Renal pelvis (tissue), 12 donors: ENCODE data around the gene XPNPEP2. TPM values are rescaled to one million over a fixed set of nuclear protein-coding genes. Genes with fewer than 3 reads are reported as not detected.

Source experiments
- DNase-seq: peaks from one replicate; pipeline ENCODE4 v3.0.0-alpha.2; 2013
- long read RNA-seq, 16 experiments: transcript quantifications; one replicate each; lab custom pipeline, GENCODE V29; 2026
- polyA plus RNA-seq, 3 donors: library from polyadenylated mRNA; unstranded; fragments of 120-200 nt; gene quantifications; one replicate each; pipeline ENCODE4 v1.2.1, GENCODE V29; 2013; ENCODE audit not compliant: insufficient read length in 3 of 3

The XPNPEP2 gene, protein sequence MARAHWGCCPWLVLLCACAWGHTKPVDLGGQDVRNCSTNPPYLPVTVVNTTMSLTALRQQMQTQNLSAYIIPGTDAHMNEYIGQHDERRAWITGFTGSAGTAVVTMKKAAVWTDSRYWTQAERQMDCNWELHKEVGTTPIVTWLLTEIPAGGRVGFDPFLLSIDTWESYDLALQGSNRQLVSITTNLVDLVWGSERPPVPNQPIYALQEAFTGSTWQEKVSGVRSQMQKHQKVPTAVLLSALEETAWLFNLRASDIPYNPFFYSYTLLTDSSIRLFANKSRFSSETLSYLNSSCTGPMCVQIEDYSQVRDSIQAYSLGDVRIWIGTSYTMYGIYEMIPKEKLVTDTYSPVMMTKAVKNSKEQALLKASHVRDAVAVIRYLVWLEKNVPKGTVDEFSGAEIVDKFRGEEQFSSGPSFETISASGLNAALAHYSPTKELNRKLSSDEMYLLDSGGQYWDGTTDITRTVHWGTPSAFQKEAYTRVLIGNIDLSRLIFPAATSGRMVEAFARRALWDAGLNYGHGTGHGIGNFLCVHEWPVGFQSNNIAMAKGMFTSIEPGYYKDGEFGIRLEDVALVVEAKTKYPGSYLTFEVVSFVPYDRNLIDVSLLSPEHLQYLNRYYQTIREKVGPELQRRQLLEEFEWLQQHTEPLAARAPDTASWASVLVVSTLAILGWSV
- 10 to 100 TPM; 87.7 to 93.0 (median 88.7) TPM for polyA plus RNA-seq
- long read RNA-seq, donor 1, partial matches to known transcripts = 0 of 2 reads
- long read RNA-seq, donor 1, other reads (novel, unspliced or antisense) = 0 of 2 reads
- long read RNA-seq, donor 2, transcript XPNPEP2-202 (21 exons, 3,270 nt) = major isoform, 7 of 7 reads
- long read RNA-seq, donor 2, partial matches to known transcripts = 0 of 7 reads
- long read RNA-seq, donor 2, other reads (novel, unspliced or antisense) = 0 of 7 reads
- long read RNA-seq, donor 3, partial matches to known transcripts = 5 of 7 reads
- long read RNA-seq, donor 3, other reads (novel, unspliced or antisense) = 0 of 7 reads
- long read RNA-seq, donor 4, partial matches to known transcripts = 22 of 25 reads
- long read RNA-seq, donor 4, other reads (novel, unspliced or antisense) = 0 of 25 reads
- long read RNA-seq, donor 5, partial matches to known transcripts = 9 of 9 reads
- long read RNA-seq, donor 5, other reads (novel, unspliced or antisense) = 0 of 9 reads
- long read RNA-seq, donor 6, transcript XPNPEP2-202 (21 exons, 3,270 nt) = major isoform, 9 of 9 reads
- long read RNA-seq, donor 6, partial matches to known transcripts = 0 of 9 reads
- long read RNA-seq, donor 6, other reads (novel, unspliced or antisense) = 0 of 9 reads
- long read RNA-seq, donor 7, transcript XPNPEP2-202 (21 exons, 3,270 nt) = major isoform, 10 of 19 reads
- long read RNA-seq, donor 7, partial matches to known transcripts = 7 of 19 reads
- long read RNA-seq, donor 7, other reads (novel, unspliced or antisense) = 0 of 19 reads
- long read RNA-seq, donor 8, partial matches to known transcripts = 0 of 2 reads
- long read RNA-seq, donor 8, other reads (novel, unspliced or antisense) = 0 of 2 reads
- long read RNA-seq, donor 9, transcript XPNPEP2-202 (21 exons, 3,270 nt) = major isoform, 12 of 44 reads
- long read RNA-seq, donor 9, partial matches to known transcripts = 31 of 44 reads
- long read RNA-seq, donor 9, other reads (novel, unspliced or antisense) = 0 of 44 reads
- long read RNA-seq, donor 10, transcript XPNPEP2-202 (21 exons, 3,270 nt) = major isoform, 8 of 33 reads
- long read RNA-seq, donor 10, partial matches to known transcripts = 25 of 33 reads
- long read RNA-seq, donor 10, other reads (novel, unspliced or antisense) = 0 of 33 reads
- long read RNA-seq, donor 11, transcript XPNPEP2-202 (21 exons, 3,270 nt) = major isoform, 5 of 5 reads
- long read RNA-seq, donor 11, partial matches to known transcripts = 0 of 5 reads
- long read RNA-seq, donor 11, other reads (novel, unspliced or antisense) = 0 of 5 reads
- long read RNA-seq, donor 12, transcript XPNPEP2-202 (21 exons, 3,270 nt) = major isoform, 6 of 6 reads
- long read RNA-seq, donor 12, partial matches to known transcripts = 0 of 6 reads
- long read RNA-seq, donor 12, other reads (novel, unspliced or antisense) = 0 of 6 reads
- long read RNA-seq, donor 13 = 0 reads
- long read RNA-seq, donor 14, transcript XPNPEP2-202 (21 exons, 3,270 nt) = major isoform, 7 of 10 reads
- long read RNA-seq, donor 14, partial matches to known transcripts = 0 of 10 reads
- long read RNA-seq, donor 14, other reads (novel, unspliced or antisense) = 0 of 10 reads
- long read RNA-seq, donor 15, transcript XPNPEP2-202 (21 exons, 3,270 nt) = major isoform, 8 of 8 reads
- long read RNA-seq, donor 15, partial matches to known transcripts = 0 of 8 reads
- long read RNA-seq, donor 15, other reads (novel, unspliced or antisense) = 0 of 8 reads
- long read RNA-seq, donor 16, transcript XPNPEP2-202 (21 exons, 3,270 nt) = major isoform, 8 of 35 reads
- long read RNA-seq, donor 16, partial matches to known transcripts = 26 of 35 reads
- long read RNA-seq, donor 16, other reads (novel, unspliced or antisense) = 0 of 35 reads

DNA sequence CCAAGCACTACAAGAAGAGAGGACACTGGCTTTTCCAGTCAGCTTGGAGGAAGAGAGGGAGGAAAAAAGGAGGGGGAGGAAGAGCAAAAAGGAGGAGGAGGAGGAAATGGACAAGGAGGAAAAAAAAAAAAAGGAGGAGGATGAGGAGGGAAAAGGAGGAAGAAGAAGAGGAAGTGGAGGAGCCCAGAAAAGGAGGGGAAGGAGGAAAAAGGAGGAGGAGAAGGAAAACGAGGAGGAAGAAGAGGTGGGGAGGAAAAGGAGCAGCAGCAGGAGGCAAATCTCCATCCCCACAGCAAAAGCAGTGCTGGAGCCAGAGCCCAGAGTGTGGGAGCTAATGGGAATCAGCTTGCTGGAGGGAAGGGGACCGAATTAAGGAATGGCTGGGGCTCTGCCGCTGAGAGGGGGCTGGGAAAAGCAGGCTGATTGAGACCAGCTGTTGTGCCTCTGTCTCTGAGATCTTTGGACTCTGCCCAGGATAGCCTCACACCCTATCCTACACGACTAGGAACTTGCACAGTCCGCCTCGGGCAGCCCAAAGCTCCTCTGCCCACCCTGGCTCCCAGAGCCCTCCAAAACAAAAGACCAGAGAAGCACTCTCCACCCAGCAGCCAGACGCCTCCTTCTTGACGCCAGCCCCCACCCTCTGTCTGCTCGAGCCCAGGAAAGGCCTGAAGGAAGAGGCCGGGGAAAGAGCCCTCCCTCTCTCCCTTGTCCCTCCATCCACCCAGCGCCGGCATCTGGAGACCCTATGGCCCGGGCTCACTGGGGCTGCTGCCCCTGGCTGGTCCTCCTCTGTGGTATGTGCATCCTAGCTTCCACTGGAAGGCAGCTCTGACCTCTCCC, at the start of gene XPNPEP2:
XPNPEP2 (plus strand) TSS at position 514 of the 843 bp plus-strand sequence; CDS start at position 749, 235 bp downstream.
- DNase-seq = peak; percentile 47

DNA sequence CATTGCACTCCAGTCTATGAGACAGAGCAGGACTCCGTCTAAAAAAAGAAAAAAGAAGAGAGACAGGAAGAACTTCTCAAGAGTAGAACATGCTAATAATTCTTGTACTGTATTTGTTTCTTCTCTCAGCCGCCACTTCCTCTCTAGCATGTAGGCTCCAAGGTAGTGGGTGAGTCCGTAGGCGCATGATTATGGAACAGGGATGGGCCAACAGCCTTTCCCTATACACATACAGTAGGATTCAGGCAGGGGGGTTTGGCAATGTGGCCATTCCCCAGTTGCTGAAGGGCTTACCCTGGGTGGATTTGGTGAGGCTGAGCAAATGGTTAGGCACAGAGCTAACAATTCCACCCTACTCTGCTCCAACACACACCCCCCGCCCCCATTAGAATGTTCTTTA, 49.0 kb upstream of the XPNPEP2 start:
- DNase-seq = no peak

DNA sequence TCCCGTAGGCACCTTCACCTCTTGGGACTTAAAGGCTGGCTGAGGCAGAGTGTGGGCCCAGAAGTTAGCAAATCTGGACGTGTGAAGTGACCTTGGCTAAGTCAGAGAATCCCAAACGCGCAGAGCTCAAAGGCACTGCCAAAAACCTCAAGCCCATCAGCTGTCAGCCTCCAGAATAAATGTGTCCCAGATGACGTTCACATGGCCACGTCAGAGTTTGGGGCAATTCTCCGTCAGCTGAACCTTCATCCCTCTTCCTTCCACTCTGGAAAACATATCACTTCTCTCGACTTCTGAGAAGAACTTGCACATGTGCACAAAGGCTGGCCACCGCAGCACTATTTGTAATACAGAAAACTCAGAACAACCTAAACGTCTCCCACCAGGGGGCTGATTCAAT, 48.3 kb upstream of the XPNPEP2 start:
- DNase-seq = no peak

DNA sequence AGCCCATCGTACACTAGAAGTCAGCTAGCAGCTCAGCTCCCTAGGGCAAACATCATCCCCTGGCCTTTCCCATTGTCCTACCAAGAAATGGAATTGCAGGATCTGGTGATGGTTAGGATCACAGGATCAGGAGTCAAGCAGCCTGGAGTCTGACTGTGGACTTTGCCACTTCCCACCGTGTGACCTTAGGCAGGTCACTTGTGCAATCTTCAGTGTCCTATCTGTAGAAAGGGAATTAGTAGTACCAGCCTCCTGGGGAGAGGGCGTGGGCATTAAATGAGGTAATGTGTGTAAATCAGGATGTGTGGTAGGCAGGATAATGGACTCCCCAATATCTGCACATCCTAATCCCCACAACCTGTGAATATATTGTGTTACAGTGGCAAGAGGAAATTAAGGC, 45.4 kb upstream of the XPNPEP2 start:
- DNase-seq = no peak

DNA sequence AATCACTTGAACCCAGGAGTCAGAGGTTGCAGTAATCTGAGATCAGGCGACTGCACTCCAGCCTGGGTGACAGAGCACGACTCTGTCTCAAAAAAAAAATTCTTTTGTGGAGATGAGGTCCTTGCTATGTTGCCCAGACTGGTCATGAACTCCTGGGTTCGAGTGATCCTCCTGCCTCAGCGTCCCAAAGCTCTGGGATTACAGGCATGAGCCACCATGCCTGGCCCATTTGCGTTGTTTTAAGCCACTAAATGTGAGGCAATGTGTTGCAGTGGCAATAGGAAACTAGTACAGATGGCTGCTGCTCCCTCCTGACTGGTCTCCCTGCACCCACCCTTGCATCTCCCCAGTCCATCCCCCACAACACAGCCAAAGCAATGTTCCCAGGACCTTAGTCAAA, 44.0 kb upstream of the XPNPEP2 start:
- DNase-seq = no peak

DNA sequence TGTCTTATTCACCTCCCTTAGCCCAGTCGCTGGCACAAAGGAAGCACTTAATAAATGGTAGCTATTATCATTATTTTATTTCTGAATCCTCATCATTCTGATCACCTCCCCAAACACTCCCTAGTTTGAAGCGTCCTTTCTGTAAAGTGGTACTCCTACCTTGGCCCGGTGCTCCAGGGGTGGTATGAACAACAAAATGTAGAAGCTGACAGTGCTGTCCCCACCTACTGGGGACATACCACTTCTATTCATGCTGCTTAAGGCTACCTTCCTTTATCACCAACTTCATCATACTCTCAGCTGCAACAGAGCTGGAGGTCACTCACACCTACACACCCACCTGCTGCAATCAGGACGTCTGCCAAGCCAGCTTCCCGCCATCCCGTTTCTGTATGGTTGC, 43.2 kb upstream of the XPNPEP2 start:
- DNase-seq = no peak

DNA sequence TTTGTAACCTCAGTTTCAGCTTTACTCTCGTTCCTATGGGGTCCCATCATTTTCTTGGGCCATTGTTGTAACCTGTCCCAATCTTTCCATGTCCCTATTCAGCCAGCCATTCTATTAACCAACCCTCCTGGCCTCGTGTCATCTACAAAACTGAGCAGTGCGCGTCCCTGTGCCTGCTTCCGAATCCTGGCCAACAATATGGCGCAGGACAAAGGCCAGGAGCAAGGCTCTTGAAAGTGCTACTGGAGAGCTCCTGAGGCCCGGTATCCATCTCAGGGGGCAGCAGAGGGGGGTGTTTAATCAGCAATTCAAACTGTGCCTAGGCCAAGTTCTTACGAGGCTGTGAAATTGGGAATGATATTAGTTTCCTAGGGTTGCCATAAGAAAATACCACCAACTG, 42.8 kb upstream of the XPNPEP2 start:
- no peak for DNase-seq

DNA sequence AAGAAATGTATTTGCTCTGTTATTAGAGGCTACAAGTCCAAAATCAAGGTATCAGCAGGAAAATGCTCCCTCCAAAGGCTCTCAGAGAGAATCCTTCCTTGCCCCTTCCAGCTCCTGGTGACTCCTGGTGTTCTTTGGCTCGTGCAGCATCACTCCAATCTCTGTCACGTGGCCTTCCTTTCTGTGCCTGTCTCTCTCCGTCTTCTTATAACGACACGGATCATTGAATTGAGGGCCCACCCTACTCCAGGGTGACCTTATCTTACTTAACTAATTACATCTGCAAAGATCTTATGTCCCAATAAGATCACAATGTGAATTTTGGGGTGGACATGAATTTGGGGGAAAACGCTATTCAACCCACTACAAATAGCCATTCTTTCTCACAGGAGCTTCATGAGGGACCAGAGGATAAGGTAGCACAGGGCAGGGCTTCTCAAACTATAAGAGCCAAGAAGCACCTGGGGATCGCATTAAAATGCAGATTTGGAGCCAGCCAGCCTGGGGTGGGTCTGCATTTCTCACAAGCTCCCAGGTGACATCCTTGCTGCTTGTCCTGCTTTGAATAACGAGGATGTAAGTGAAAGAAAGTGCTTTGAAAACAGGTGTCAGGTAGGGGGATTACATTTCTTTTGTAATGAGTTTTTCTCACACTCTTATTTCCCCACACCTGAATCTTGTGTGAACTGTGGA, 42.2 kb upstream of the XPNPEP2 start:
- no peak for DNase-seq

DNA sequence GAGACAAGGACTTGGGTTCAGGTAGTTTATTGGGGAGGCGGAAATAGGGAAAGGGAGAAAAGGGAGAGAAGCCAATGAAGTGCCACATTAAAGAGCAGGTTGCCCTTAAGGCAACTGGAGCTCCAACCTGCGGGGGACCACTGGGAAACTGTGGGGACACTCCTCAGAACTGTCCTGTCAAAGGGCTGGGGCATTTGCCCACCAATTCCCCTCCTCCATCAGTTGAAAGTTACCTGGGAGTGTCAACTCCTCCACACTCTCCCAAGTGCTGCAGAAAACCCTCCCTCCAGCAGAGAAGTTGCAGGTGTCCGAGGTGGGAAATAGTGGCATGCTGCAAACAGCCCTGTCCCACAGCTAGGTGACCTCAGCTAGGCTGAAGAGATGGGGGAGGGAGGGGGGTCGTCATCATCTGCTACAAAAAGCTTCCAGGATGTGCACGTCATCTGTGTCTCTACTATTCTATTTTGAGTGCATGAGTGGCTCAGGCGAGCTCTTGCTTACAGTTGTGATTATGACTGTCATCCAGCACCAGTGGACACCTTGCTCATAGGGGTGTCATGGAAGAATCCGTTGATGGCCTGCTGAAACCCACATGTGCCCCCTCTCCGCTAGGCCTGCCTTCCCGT, 41.5 kb upstream of the XPNPEP2 start:
- no peak for DNase-seq

DNA sequence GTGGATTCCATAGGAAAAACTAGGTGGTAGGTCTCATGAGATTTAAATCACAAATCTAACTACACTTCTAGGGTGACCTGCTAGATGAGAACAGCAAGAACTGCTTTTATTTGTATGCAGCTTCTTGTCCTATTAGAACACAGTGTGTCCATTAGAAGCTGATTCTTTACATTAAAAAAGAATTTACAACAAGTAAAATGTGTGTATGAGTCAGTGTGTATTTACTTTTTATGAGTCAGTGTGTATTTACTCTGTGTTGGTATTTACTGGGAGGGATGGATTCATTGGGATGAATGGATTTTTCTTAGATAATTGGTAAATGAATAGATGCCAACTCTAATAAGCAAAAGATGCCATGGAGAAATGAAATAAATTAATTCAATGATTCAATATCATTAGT, 40.6 kb upstream of the XPNPEP2 start:
- DNase-seq = no peak

DNA sequence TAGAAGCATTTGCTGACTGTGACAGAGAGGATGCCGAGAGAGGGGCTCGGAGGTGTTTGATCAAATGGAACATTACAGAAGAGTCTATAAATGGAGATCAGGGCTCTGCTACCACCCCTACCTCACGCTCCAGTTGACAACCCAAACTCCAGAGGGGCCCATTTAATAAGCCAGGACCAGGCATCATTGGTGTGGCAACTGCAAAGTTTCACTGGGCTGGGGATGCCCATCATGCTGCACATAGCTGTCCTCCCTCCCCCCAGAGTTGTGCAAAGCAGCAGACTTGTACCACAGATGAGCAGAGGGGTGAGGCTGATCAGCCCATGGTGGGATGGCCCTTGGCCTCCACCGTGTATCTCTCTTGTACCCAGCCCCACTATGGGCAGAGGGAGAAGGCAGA, 38.2 kb upstream of the XPNPEP2 start:
- no peak for DNase-seq

DNA sequence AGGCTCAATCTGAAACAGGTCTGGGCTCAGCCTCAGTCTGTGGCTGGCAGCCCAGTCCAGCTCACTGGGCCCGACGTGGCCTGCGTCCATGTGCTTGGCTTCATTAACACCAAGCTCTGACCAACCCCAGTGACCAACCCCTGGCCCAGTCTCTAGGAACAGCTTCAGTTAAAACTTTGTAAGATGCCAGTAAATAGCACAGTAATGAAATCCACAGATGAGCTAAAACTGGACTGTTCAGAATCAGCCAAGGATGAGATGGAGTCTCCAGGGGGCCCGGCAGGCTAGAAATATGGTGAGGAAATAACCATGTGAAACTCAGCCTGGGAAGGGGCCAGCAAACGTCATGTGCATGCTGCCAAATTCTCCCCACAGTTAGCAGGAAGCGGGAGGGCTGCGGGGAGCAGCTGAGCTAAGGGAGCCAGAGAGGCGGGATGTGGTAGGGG, 37.1 kb upstream of the XPNPEP2 start:
- DNase-seq = no peak

DNA sequence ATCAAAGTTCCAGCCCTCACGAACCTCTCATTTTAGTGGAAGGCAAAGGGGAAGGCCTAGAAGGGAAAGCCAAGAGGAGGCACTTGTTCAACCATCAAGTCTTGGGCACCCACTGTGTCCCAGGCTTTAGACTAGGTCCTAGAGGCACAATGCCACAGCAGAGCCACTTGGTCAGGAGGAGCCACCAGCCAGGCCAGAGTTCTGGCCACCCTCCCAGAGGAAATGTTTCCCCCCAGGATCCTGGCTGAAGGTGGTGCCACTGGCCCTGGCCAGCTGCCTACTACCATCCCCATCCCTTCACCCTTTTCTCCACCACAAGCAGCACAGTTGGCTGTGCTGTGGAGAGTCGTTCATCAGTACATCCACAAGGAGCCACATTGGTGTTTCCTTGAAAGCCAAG, 34.3 kb upstream of the XPNPEP2 start:
- no peak for DNase-seq

DNA sequence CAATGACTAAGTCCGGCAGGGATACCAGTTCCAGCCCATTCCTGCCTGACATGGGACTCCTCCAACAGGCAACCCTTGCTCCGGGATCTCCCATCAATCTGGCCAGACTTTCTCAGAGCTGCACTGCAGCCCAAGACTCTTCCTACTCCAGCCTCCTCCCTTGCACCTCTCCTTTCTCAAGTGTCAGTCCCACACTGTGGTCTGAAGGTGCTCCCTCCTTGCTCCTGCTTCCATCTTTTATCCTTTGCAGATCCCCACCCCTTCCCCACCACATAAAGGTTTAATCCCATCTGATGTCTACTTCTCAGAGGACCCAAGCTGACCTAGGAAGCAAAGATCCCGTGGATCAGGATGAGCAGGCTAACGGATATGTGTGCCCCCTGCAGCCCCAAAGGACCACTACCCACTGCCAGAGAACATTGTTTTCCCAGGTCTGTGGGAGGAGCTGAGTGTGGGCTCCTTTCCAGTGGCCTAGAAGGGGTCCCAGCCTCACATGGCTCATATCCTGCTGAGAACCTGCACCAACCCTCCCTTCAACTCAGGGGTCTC, 33.3 kb upstream of the XPNPEP2 start:
- no peak for DNase-seq

DNA sequence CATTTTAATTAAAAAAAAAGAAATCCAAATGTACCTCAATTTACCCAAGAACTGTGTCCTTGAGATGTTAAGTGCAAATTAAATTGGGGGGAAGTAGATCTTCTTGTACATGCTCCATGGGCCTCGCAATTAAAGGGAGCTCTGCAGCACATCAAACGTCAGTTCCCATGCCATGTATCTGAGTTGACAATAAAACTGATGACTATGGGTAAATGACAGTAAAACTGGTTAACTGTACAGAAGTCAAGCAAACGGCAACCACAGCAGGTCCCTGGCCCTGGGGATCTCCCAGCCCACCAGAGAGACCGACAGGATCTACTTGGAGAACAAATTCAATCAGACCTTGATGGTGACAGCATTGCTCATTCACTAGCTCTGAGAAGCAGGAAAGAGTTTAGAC, 32.8 kb upstream of the XPNPEP2 start:
- no peak for DNase-seq

DNA sequence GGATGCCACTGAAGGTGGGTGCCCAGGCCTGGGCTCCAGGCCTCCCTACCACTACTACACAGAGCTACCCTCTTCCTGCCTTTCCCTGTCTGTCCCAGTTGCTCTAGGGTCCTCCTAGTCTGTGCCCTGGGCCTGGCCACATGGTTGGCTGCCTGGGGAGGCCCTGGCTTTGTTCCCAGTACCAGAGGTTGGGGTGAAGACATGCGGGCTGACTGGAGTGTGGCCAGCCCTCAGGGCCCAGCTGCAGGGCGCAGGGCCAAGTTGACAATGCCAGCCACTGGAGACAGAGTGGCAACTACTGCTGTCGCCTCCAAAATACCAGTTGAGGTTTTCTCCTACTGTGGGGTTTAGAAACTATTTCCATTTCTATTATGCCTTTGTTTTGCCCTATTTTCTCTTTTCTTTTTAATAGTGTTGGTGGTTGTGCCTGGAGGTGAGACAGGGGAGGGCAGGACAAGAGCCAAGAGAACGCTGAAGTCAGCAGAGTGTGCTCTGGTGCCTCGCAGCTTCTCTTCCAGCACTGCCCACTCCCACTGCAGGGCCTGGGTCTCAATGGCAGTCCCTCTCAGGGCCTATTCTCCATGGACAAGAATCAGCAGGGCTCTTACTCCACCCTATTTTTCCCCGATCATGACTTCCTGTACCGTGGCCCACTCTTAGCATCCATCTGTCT, 32.2 kb upstream of the XPNPEP2 start:
- no peak for DNase-seq
